Adrenal gland (tissue), 5 donors: ENCODE results near the gene ZEB1.

Experiments used
- CTCF ChIP-seq, 6 experiments: fragments of 450-650 bp in 4 of 6; fragments of 200-600 bp in 2 of 6; sonication (generic) in 1 of 6; IDR thresholded peaks; 1 replicate in 5 of 6; 2 replicates in 1 of 6; pipeline versions ENCODE4 v1.5.1 to v1.8.0; 2016 to 2021; ENCODE audit warnings: antibody characterized with exemption in 6 of 6, mild to moderate bottlenecking in 2 of 6, moderate library complexity in 1 of 6
- POLR2A ChIP-seq, 2 donors: fragments of 450-650 bp; IDR thresholded peaks; one replicate each; pipeline ENCODE4 v1.6.1; 2017; ENCODE audit warnings: antibody characterized with exemption in 2 of 2, mild to moderate bottlenecking in 2 of 2, moderate library complexity in 1 of 2
- donor health status: DM: no; HTN: no; CAD: no.

GRCh38 chr10:31404640-31405039 lies 85.6 kb downstream of the ZEB1 start:
- TF ChIP-seq POLR2A (IDR thresholded peaks at IDR 0.05) (no peak), CTCF (IDR thresholded peaks at IDR 0.05) (no peak)
